ENCODE measurements around the gene TBCEL.

- TF ChIP-seq CTCF (optimal IDR thresholded peaks at IDR 0.05 in 1 of 3, IDR thresholded peaks at IDR 0.05 in 1 of 3, conservative IDR thresholded peaks at IDR 0.05 in 1 of 3; ENCODE audit: extremely low read depth in 1 of 3, insufficient read depth in 2 of 3, low read length in 3 of 3): no peak
- TF ChIP-seq EZH2 (IDR thresholded peaks at IDR 0.05; ENCODE audit: low read length): no peak
Measured at GRCh38 chr11:121082670-121083069, 58.8 kb downstream of the TBCEL start.

All from keratinocyte (primary cell).